HG02852 (cell line): ENCODE measurements around the gene MLC1.

ENCODE experiments used
- ATAC-seq: cut with Tn5 transposase; IDR thresholded peaks from one replicate; pipeline ENCODE4 v1.9.1; 2021; ENCODE audit warnings: mild to moderate bottlenecking, moderate library complexity; ENCODE audit not compliant: unreplicated experiment

MLC1 gene

GRCh38 chr22:50016988-50017700, 68.1 kb downstream of the MLC1 start:
- no peak for ATAC-seq

DNA sequence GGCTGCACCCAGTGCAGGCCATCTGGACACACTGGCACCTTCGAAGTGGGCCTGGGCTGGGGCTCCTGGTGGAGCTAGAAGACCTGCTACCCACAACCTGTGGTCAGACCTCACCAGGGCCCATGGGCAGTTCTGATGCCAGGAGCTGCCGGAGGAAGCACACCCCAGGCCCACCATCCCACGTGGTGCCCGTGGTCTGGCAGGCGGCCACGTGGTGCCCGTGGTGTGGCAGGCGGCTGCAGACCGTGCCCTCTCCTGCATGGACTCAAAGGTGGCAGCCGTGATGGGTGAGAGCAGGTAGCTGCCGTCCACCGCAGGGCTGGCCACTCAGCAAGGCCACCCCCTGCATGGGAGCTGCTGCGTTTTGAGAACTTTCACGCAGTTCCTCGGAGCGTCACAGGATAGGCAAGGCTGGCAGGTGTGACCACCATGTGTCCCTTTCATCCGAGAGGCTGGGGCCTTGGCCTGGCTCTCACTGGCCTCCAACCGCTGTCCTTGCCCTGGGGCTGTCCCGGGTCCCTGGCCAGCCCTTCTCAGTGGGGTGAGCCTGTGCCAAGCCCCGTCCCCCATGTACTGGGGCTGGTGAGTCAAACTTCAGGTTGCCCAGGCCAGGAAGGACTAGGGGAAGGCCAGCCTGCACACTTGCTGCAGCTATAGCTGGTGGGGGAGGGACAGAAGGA, 68.8 kb downstream of the MLC1 start:
- ATAC-seq, result no peak

DNA sequence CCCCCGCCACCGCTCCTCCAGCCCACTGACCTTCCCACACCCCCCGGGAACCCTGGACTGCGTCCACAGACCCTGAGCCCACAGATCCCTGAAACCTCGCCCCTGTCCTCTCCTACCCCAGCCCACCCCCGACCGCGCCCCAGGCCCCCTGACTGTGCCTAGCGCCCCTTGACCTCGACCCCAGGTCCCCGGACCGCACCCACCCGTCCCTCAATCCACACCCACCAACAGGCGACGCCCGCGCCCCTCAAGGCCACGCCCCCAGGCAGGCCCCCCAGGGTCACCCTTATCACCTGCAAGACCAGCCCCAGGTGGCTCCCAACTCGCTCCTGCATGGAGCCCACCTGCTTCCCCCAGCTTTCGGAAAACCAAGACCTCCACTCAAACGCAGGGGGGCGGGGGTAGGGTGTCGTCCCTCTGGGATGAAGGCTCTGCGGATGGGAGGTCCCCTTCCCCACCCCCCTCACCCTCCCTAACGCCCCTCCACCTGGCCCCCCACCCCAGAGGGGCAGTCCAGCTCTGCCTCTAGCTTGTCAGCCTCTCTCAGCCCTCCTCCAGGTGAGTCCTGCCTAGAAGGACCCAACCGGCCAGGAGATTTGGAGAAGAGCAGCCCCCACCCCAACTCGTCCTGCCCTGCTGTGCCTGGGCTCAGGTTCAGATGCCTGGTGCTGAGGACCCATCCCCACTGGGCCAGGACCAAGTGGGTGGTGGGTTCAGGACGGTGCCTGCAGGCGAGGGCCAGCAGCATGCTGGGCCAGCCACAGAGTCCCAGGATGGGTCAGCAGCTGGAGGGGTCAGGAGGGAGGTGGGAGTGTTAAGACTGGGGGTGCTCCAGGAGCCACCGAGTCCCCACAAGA, 69.5 kb downstream of the MLC1 start:
- no peak for ATAC-seq

DNA sequence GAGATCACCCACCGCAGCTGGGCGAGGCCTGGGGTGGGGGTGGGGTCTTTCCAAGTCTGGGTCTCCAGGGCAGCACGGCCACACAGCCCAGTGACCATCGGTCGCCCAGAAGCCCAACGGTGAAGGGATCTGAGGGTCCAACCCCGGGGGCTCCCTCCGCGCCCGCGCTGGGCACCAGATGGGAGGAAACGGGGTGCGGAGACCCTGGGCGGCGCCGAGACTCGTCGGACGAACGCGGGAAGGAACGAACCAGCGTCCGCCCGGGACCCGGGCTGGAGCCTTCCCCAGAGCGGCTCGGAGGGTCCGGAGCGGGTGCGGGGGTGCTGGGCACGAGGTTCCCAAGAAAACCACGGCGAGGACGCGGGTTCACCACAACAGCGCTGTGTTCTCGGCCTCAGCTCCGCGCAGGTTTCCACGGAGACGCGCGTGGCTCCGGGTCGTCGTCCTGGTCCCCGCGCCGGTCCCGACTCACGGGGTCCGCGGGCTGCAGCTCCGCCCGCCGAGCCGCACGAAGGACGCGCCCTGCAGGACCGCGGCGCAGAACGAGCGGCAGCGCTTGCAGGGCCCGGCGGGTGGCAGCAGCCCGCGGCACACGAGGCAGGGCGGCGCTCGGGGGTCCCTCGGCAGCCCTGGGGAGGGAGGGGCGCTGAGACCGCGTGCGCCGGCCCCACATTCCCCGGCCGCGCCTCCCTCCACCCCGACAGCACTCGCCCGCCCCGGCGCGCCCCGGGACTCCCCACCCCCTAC, 70.4 kb downstream of the MLC1 start:
- no peak for ATAC-seq

- no peak for ATAC-seq
These were observed 71.1 kb downstream of the MLC1 start for GRCh38 chr22:50014053-50014501.

DNA sequence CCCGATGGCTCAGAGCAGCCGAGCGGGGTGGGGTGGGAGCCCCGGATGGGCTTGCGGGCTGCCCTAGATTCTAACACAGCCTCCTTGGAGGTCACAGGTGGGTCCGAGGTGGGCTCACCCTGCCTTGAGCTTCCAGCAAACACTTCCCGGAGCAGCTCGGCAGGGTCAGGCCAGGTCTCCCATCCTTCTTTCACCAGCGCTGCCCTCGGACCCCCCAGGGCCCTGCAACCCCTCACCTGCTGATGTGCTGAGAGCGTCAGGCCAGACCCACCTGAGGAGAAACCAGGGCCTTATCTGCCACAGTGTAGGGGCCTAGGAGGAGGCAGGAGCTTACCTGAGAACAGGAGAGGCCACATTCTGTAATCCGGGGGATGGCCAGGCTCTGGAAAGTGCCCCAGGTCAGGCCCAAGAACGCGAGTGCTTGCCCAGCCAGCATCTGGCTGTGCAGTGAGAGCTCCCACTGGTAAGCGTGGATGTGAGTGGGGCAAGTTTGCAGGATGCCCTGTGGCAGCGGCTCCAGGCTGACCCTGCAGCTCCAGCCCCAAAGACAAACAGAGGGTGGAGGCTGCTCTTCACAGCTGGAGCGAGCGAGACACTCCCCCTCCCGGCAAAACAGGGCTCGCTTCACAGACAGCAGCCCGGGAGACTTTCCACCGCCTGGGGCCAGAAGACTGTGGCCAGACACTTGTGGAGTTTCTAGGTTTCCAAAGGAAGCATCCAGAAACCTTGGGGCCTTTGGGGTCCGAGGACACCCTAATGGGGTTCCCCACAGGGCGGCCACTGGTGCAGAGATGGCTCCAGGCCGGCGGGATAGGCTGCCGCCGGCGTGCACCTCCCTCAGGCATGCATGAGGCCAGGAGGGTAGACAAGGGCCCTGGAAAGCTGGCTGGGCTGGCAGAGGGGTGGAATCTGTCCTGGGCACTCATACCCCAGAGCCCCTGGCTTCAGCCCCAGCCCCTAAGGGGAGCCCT, 72.7 kb downstream of the MLC1 start, which contains the start of gene IL17REL:
Gene IL17REL (minus strand): TSS at position 555 of the 971 bp plus-strand sequence. CDS start 119 bp downstream, at position 436.
- ATAC-seq, result no peak

- ATAC-seq, result no peak
These were observed 73.6 kb downstream of the MLC1 start for GRCh38 chr22:50011447-50012210.

DNA sequence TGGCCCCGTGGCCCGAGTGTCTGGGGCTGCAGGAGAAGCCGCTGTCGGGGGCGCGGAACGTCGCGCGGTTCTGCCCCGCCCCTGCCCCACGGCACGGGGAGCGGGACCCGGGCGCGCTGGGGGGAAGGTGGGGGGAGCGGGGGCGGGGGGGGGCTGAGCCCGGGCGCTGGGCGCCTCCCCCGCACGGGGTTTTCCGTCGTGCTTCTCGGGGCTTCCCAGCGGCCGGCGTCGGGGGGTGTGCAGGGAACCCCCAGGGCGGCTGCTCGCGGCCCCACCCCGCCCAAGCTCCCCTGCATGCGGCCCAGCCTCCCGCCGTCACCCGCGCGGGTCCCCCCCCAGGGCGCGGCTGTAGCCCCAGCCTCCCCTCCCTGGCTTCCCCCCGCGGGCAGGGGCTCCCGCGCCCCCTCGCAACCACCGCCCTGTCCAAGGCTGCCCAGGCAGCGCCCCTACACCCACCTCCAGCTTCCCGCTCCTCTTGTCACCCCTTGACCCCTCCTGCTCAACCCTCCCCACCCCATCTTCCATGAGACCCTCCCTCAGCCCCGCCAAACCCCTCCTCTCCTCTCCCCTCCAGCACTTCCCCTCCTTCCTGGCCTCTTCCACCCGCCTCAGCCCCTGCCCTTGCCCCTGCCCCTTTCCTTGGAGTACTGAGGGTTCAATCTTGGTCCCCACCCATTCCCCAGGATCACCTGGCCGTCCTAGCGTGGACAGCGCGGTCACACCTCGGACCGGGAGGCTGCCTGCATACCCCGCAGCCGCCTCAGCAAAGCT, 74.4 kb downstream of the MLC1 start:
- ATAC-seq, result no peak

GRCh38 chr22:50009765-50010675, 75.2 kb downstream of the MLC1 start:
- ATAC-seq, result no peak
